OCI-M1 (cell line): ENCODE measurements around the gene MINAR1.
"Not testable (repeated sequence)": the region's sequence is repeated elsewhere in the genome, so short reads cannot be mapped to it uniquely, and the experiment has no call there.

ENCODE experiments used
- DNase-seq: peaks from one replicate; lab custom pipeline; 2025; lab: John Stamatoyannopoulos, UW

Gene MINAR1

GRCh38 chr15:79431636-79432344, at the start of gene MINAR1:
TSS of gene MINAR1 (plus strand) at chr15:79432336. CDS start at chr15:79456148, 23,812 bp downstream.
- no peak for DNase-seq

- no peak for DNase-seq
Observed at GRCh38 chr15:79394231-79394630, 37.9 kb upstream of the MINAR1 start.

- DNase-seq, result no peak
Observed at GRCh38 chr15:79396850-79397249, 35.3 kb upstream of the MINAR1 start.

GRCh38 chr15:79397269-79397910, 34.7 kb upstream of the MINAR1 start:
- DNase-seq, result no peak

- DNase-seq, result no peak
Observed at GRCh38 chr15:79399606-79400005, 32.5 kb upstream of the MINAR1 start.

- no peak for DNase-seq
Observed at GRCh38 chr15:79400650-79401049, 31.5 kb upstream of the MINAR1 start.

GRCh38 chr15:79401301-79401700, 30.8 kb upstream of the MINAR1 start:
- DNase-seq, result no peak

GRCh38 chr15:79402136-79402535, 30.0 kb upstream of the MINAR1 start:
- DNase-seq, result no peak

GRCh38 chr15:79403501-79403900, 28.6 kb upstream of the MINAR1 start:
- DNase-seq, result no peak

GRCh38 chr15:79406210-79406609, 25.9 kb upstream of the MINAR1 start:
- no peak for DNase-seq

GRCh38 chr15:79408041-79408440, 24.1 kb upstream of the MINAR1 start:
- DNase-seq, result no peak

GRCh38 chr15:79410237-79410636, 21.9 kb upstream of the MINAR1 start:
- no peak for DNase-seq

- no peak for DNase-seq
Observed at GRCh38 chr15:79412010-79412409, 20.1 kb upstream of the MINAR1 start.

- no peak for DNase-seq
Observed at GRCh38 chr15:79412429-79412828, 19.7 kb upstream of the MINAR1 start.

- DNase-seq, result no peak
Observed at GRCh38 chr15:79416876-79417275, 15.3 kb upstream of the MINAR1 start.

- DNase-seq, result no peak
Observed at GRCh38 chr15:79418693-79419279, 13.3 kb upstream of the MINAR1 start.

- DNase-seq, result no peak
Observed at GRCh38 chr15:79425591-79426295, 6.4 kb upstream of the MINAR1 start.

- DNase-seq, result not testable (repeated sequence)
Observed at GRCh38 chr15:79426899-79427298, 5.2 kb upstream of the MINAR1 start.

GRCh38 chr15:79427781-79428598, 4.1 kb upstream of the MINAR1 start:
- DNase-seq, result no peak

- DNase-seq, result no peak
Observed at GRCh38 chr15:79430901-79431635, 1.1 kb upstream of the MINAR1 start.
